Hematopoietic multipotent progenitor cell treated with erythropoietin and hydrocortisone succinate and interleukin-3 and kit ligand, for 17 days (in vitro differentiated cells): ENCODE data around the gene CEP112.
"Not testable (repeated sequence)": the region's sequence is repeated elsewhere in the genome, so short reads cannot be mapped to it uniquely, and the experiment has no call there.

Experiments
- DNase-seq: peaks from one replicate; pipeline ENCODE4 v3.0.0-alpha.2; 2015; ENCODE audit warnings: low spot score

Gene CEP112

GRCh38 chr17:66155055-66155454, 36.9 kb downstream of the CEP112 start:
- DNase-seq = not testable (repeated sequence)

GRCh38 chr17:66152756-66153155, 39.2 kb downstream of the CEP112 start:
- no peak for DNase-seq

DNA sequence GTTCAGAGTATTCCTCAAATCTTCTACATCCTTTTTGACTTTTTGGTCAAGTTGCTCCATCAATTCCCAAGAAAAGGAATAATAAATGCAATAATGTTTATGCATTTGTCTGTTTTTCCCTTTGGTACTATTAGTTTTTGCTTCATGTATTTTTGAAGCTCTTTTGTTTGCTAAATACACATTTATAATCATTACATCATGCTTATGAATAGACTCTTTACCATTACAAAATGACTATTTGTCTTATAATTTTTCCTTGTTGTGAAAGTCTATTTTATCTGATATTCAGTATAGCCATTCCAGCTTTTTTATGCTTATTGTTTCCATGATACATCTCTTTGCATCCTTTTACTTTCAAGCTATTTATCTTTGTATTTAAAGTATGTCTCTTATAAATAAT, 41.2 kb downstream of the CEP112 start:
- no peak for DNase-seq

DNA sequence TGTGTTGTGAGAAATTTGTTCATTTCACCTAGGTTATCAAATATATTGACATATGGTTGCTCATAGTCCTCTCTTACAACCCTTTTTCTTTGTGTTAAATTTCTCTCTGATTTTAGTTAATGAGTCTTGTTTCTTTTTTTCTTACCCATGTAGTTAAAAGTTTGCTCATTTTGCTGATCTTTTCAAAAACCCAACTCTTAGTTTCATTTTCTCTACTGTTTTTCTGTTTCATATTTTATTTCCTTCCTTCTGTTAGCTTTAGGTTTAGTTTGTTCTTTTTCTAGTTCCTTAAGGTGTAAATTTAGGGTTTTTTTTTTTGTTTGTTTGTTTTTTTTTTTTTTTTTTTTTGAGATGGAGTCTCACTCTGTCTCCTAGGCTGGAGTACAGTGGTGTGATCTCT, 42.4 kb downstream of the CEP112 start:
- DNase-seq = no peak

DNA sequence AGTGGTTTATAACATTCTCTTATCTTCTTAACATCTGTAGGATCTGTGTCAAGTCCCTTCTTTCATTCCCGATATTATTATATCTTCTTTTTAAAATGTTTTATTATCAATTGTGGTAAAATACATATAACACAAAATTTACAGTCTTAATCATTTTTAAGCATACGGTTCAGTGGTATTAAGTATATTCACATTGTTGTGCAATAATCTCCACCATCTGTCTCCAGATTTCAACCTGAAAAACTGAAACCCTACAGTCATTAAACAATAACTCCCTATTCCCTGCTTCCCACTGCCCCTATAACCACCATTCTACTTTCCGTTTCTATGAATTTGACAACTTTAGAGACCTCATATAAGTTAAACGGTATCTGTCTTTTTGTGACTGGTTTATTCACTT, 45.5 kb downstream of the CEP112 start:
- DNase-seq = no peak

GRCh38 chr17:66143657-66144282, 48.2 kb downstream of the CEP112 start:
- DNase-seq = no peak

DNA sequence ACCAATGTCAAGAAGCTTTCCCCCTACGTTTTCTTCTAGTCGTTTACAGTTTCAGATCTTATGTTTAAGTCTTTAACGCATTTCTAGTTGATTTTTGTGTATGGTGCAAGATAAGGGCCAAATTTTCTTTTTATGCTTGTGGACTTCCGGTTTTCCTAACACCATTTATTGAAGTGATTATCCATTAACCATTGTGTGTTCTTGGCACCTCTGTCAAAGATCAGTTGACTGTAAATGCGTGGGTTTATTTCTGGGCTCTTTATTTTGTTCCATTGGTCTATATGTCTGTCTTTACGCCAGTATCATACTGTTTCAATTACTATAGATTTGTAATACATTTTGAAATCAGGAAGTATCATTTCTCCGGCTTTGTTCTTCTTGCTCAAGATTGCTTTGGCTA, 49.5 kb downstream of the CEP112 start:
- DNase-seq = no peak

- DNase-seq = no peak
These were observed 53.8 kb downstream of the CEP112 start for GRCh38 chr17:66138120-66138519.

DNA sequence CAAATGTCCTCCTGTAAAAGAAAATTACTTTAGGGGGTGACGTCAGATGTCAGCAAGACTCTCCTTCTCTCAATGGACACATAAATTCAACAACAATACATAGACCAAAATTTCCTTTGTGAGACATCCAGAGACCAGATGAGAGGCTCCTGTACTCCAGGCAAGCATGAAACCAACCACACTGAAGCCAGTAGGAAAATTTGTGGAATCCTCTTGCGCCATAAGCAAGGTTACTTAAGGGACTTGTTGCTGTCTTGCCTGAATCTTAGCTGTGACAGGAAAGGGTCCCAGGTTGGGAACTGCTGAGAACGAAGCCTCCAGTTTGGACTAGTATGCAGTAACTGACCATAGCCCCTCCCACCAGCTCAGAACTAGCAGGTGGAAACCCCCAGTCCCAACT, 56.0 kb downstream of the CEP112 start:
- DNase-seq = no peak

DNA sequence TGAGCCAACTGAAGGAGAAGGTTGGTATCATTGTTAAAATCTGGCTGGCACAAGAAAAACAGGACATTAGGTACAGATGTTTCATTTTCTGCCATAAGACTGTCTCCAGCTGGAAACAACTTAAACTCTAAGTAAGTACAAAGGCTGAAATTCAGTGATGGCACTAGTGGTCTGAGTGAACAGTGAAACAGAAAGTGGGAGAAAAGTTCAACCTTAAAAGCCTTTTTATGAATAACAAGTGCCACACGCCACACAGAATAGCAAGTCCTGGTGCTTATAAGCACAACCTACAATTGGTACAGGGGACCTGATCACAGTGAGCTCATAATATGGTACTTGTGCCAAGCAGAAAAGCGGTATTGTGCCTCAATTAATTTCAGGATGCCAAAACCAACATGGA, 56.7 kb downstream of the CEP112 start:
- DNase-seq = no peak

DNA sequence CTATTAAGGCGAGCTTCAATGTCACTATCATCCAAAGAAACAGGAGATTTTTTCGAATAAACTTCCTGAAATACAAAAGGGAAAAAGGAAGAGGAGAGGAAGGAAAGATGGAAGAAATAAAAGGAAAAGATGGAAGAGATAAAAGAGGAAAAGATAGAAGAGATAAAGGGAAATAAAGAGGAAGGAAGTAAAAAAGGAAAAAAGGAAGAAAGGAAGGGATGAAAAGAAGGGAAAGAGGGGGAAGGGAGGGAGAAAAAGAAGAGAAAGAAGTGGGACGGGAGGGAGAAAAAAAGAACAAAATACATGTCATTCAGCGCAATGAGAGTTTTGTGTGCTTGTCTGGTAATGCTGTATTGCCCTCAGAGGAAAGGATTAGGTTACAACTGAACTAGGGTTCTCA, 62.2 kb downstream of the CEP112 start:
- DNase-seq = no peak

GRCh38 chr17:66126231-66126630, 65.7 kb downstream of the CEP112 start:
- no peak for DNase-seq

DNA sequence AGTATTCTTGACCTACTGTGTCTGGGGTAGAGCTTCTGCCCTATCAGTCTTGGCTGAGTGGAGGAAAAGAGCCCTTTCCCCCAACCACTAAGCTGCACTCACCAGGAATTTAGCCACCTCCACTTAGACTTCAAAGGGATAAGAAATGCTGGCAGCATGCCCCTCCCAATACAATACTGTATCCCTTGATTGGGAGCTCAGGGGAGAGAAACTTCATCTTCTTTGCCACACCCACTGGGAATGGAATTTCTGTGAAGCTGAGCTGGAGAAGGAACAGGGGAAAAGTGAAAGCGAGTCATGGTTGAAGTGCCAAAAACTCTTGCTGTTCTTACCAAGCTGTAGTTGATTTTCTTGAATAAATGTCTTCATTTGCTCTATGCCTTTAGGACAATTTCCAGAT, 68.8 kb downstream of the CEP112 start:
- no peak for DNase-seq

DNA sequence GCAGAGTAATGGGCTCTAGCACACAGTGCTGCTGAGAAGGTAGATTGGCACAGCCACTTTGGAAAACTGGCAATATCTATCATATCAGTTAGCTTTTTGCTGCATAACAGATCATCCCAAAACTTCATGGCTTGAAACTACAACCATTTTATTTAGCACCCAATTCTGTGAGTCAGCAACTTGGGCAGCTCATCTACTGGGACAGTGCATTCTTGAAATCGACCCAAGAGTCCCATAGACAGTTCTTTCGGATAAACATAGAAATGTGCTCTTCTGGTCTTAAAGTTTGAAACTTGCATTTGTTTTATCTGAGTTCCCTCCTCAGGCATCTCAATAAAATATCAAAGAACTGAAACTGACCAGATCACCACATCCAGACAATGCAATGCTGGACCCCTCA, 76.7 kb downstream of the CEP112 start:
- DNase-seq = no peak

GRCh38 chr17:66114609-66115008, 77.3 kb downstream of the CEP112 start:
- DNase-seq = no peak

DNA sequence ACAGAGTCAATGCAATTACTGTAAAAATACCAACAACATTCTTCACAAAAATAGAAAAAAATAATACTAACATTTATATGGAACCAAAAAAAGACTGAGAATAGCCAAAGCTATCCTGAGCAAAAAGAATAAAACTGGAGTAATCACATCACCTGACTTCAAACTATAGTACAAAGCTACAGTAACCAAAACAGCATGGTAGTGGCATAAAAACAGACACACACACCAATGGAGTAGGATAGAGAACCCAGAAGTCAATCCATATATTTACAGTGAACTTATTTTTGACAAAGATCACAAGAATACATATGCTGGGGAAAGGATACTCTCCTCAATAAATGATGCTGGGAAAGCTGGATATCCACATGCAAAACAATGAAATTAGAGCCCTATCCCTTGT, 84.2 kb downstream of the CEP112 start:
- no peak for DNase-seq

- no peak for DNase-seq
These were observed 93.9 kb downstream of the CEP112 start for GRCh38 chr17:66098040-66098439.

DNA sequence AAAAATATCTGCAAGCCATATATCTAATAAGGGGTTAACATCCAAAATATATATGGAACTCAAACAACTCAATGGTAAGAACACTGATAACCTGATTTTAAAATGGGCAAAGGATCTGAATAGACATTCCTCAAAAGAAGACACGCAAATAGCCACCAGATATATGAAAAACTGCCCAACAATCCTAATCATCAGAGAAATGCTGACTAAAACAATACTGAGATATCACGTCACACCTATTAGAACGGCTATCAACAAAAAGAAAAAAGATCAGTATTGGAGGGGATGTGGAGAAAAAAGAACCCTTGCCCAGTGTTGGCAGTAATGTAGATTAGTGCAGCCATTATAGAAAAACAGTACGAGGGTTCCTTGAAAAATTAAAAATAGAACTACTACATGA, 97.2 kb downstream of the CEP112 start:
- DNase-seq = no peak

GRCh38 chr17:66091445-66092080, 100.4 kb downstream of the CEP112 start:
- no peak for DNase-seq

DNA sequence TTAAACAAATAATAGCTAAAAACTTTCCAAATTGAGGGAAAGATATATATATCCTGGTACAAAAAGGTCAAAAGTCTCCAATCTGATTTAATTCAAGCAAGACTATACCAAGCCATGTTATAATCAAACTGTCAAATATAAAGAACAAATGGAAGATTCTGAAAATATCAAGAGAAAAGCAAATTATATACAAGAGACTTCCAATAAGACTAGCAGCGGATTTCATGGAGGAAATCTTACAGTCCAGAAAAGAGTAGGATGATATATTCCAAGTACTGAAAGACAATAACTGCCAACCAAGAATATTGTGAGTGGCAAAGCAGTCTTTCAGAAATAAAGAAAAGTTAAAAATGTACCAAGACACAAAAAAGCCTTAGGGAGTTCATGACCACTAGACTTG, 102.2 kb downstream of the CEP112 start:
- DNase-seq = no peak

DNA sequence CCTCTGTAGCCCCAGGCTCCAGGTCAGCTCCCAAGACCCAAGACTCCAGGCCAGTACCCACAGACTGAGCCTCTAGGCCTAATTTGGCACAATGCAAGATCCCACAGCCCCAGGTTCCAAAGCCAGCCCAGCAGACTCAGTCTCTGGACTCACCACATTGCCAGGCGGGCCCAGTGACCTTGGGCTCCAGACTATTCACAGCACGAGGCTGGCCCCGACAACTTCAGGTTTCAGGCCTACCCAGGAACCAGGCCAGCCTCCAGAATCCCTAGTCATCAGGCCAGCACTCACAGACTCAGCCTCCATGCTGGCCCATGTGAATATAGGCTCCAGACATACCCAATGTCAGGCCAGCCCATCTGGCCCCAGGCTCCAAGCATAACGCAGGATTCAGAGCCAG, 103.8 kb downstream of the CEP112 start:
- DNase-seq = no peak

DNA sequence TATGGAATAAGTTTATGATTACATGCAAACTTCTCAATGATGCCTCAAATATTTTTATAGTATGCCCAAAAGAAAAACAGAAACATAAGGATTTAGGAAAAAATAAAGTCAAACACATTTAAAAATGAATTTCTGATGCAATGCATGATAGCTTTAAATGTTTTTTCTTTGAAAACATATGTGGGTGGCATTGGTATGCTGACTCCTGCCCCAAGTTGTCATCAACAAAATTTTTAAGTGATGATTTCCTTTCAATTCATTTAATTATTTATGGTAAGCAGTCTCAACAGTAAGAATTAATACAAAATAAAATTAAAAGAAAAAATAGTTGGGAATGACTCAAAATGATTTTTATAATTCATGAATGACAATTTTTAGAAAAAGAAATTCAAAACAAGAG, 104.9 kb downstream of the CEP112 start:
- DNase-seq = no peak

DNA sequence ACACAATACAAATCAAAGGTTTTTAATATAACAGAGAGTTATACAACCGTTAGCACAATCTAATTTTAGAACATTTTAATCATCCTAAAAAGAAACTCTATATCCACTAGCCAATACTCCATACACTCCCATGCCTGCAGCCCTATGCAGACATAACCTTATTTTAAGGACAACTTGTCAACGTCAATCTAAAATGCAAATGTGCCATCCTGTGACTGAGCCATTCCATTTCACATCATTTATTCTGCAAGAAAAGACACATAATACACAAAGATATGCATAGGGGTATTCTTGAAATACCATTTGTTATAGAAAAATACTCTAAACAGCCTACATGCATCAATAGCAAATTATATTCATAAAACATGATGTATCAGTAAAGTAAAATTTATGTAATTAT, 106.7 kb downstream of the CEP112 start:
- DNase-seq = no peak

GRCh38 chr17:66080670-66081069, 111.3 kb downstream of the CEP112 start:
- DNase-seq = not testable (repeated sequence)
